GM12801 (cell line): ENCODE data around the gene GRM5.

ENCODE experiments used
- CTCF ChIP-seq: IDR thresholded peaks from one replicate; pipeline ENCODE4 v1.5.1; 2011; ENCODE audit warnings: control low read depth; ENCODE audit not compliant: insufficient read length; ENCODE audit errors: extremely low read depth

GRM5 gene

DNA sequence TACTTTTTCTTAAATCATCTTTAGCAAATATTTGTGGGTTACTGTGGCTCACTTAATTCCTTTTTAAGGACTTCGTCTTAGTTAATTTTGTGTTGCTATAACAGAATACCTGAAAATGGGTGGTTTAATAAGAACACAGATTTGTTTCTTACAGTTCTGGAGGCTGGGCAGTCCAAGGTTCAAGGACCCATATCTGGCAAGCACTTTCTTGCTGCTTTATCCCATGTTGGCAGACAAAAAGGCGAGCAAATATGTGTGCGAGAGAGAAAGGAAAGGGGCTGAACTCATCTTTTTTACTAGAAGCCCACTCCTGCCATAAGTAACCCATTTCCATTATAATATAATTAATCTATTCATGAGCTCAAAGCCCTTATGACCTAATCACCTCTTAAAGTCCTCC lies 246.2 kb downstream of the GRM5 start:
- TF ChIP-seq CTCF: no peak

DNA sequence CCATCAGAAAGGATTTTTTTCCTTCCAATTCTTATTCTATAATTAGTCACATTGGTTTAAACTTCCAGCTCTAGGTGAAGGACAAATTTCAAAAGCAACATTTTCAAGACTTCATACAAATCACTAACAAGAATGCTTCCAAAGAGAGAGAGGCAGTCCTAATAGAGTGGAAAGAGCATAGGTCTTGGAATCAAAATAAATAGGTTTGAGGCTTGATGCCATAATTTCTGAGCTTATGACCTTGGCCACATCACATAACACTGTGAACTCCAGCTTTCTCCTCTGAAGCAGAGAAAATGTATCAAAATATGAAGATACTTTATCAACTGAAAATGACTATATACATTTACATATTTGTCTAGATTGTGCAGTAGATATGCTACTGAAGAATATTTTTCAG lies 246.8 kb downstream of the GRM5 start:
- TF ChIP-seq CTCF: no peak

- no peak for TF ChIP-seq CTCF
Measured at GRCh38 chr11:88815505-88815904, 250.3 kb downstream of the GRM5 start.

DNA sequence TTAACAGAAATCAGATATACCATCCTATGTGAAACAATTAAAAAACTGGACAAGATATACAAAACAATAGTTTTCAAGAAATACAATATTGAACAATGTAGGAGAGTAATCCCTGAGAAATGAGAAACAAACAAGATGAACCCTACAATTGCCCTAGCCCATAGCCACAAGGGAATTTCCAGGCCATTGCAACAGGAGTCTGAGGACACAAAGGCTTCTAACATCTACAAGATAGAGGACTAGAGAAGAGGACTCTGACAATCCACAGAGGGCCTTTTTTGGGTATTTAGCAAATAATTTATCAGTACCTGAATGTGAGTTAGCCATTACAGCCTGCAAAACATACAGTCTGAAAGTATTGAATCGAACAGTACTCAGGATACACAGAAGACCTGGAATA lies 251.7 kb downstream of the GRM5 start:
- no peak for TF ChIP-seq CTCF

GRCh38 chr11:88813233-88813915 lies 252.4 kb downstream of the GRM5 start:
- TF ChIP-seq CTCF: no peak

- no peak for TF ChIP-seq CTCF
Measured at GRCh38 chr11:88810420-88811097, 255.2 kb downstream of the GRM5 start.

- TF ChIP-seq CTCF: no peak
Measured at GRCh38 chr11:88809126-88809525, 256.7 kb downstream of the GRM5 start.
